HG02870 (cell line): ENCODE data around the gene AKAP6.
"Not testable (repeated sequence)": the region's sequence is repeated elsewhere in the genome, so short reads cannot be mapped to it uniquely, and the experiment has no call there.

Source experiments
- ATAC-seq: cut with Tn5 transposase; IDR thresholded peaks from one replicate; pipeline ENCODE4 v1.9.1; 2021; ENCODE audit warnings: mild to moderate bottlenecking, moderate library complexity; ENCODE audit not compliant: unreplicated experiment

AKAP6 gene

GRCh38 chr14:32435411-32435810 is 106.3 kb downstream of the AKAP6 start:
- no peak for ATAC-seq

GRCh38 chr14:32436993-32437392 is 107.9 kb downstream of the AKAP6 start:
- no peak for ATAC-seq

DNA sequence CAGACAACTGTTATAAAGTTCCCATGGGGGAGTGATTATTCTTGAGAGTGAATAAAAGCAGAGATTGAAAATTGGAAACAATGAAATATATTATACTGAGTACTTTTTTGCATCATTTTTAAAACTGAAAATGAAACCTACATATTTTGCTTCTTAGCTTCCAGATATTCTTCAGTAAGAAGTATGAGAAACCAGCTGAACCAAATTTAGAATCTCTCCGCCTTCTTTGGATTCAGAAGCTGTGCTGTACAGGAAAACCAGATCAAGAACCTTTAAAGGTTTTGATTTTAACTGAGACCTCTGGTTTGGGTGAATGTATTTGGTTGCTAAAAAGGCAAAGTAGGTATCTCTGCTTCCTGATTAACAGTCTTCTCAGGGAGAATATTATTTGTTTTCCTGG is 109.4 kb downstream of the AKAP6 start:
- no peak for ATAC-seq

GRCh38 chr14:32443890-32444661 is 115.0 kb downstream of the AKAP6 start:
- no peak for ATAC-seq

DNA sequence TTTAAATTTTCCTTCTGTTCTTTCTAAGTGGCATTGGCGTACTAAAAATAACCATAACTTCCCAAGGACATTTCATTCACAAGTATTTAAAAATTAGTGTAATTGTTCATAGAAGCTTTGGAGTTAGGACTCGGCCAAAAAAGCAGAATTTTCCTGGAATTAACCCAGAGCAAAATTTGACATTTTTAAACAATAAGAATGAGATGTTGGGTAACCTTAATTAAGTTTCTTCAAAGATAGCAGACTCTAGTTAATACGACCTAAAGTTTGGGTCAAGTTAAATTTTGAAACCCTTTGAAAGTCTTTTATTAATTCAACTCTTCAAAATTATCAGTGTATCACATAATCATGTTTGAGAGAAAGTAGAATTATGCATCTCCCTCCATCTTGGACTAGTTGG is 118.3 kb downstream of the AKAP6 start:
- ATAC-seq = no peak

GRCh38 chr14:32449648-32450047 is 120.5 kb downstream of the AKAP6 start:
- no peak for ATAC-seq

- no peak for ATAC-seq
Measured at GRCh38 chr14:32450919-32451675, 122.0 kb downstream of the AKAP6 start.

GRCh38 chr14:32453857-32454810 is 125.0 kb downstream of the AKAP6 start:
- no peak for ATAC-seq

DNA sequence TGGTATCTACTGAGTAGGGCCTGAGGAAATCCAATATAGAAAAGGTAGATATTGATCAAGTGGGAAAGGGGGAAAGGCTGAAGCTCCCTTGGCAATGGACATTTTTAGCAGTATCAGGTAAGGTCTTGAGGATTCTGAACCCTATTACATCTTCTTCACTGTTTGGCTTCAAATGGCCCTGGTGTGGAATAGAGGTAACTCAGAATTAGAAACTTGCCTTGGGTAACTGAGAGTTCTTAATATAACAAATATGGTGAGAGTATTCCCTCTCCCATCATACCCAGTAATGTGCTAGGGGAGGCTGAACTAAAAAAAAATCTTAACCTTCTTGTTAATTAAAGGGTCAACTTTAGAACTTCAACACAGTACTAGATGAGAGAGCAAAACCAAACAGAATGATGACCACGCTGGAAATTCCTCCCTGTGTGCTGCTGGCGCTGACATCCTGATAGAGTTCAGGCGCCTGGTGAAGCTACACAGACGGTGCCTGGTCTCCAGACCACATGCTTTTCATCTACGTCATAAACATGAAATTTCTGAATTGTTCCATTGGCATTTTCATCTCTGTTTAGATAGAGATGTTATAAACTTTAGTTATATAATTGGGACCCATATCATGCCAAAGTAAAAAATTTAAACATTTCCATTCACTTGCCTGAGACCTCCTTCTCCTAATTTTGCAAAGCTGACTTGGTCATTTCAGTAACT is 128.3 kb downstream of the AKAP6 start:
- ATAC-seq = no peak

DNA sequence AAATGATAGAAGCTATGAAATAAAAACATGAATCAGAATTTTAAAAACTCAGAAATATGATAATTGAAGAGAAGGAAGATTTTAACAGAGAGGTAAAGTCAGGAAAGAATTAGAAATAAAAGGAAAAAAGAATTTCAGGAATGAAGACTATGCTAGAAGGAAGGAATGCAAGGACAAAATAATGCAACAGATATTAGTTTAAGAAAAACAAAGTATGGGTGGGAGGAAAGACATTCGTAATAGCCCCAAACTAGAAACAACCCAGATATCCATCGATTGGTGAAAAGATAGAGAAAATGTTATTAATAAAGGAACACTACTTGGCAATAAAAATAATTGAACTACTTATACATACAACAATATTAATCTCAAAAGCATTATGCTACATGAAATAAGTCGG is 129.6 kb downstream of the AKAP6 start:
- no peak for ATAC-seq

- no peak for ATAC-seq
Measured at GRCh38 chr14:32460267-32460666, 131.2 kb downstream of the AKAP6 start.

- ATAC-seq = not testable (repeated sequence)
Measured at GRCh38 chr14:32462553-32462952, 133.5 kb downstream of the AKAP6 start.

- ATAC-seq = no peak
Measured at GRCh38 chr14:32468955-32469354, 139.9 kb downstream of the AKAP6 start.

DNA sequence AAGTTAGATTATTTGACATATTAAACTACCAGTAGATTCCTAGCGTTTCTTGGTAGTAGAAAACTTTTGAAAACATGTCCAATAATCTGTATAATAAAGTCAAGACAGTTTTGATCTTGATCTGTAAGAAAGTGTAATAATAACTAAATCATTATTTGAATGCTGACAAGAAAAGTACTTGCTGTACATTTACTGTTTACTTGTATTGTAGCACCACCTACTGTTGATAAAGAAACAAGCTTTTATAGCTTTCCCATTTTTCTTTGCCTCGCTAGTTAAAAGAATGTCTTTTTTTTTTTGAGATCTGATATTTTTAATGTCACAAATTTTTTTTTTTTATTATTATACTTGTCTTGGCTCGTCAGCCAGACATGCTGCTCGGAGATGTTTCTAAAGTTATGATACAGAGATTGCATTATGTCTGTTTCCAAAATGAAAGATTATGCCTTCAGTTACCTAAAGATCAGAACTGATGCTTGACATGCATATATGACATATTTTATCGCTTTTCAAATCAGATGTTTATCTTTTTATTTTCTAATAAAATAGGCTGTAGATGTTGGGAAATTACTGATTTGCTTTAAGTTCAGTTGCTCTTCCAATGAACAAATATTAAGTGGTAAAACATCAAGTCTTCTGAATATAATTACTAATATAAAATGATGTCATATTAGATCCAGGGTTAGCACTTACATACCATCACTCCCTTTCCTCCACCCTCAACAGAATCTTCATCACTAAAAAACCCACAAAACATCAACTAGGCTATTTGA is 140.5 kb downstream of the AKAP6 start:
- ATAC-seq = no peak

DNA sequence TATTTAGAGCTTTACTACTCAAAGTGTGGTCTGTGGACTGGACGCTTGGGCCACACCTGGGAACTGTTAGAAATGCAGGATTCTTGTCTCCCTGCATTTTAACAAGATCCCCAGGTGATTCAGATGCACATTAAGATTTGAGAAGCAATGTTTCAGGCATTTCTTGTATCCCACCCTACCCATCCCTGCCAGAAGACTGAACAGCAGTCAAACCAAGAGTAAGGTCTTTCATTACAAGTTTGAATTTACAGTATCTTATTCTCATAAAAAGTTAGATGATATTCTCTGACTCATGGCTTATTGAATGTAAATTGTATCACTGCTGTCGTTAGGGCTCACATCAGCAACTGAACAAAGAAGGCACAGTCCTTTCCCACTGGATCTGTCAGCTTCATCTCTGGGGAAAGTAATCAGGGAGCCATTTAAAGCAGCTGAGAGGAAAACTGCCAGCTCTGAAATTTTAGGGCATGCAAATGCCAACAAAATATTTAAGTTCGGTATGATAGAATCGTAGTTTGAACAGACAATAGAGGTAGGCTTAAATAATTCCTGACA is 141.1 kb downstream of the AKAP6 start:
- ATAC-seq = no peak

DNA sequence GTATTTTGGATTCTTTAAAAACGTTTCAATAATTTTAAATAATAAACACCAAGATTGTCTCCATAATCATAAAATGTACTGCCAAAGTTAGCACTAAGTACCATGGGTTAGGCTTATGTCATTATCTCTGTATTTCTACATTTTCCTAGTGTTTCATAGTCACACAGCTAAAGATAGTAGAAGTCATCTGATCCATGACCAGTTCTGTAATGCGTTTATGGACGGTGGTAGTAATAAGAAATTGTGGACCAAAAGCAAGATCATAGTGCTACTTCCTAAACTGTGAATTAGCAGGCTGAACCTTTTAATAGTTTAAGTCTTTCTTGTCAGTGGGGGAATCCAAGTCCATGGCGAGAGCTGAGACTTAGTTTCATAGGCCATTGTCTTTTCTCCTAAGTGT is 142.1 kb downstream of the AKAP6 start:
- no peak for ATAC-seq

DNA sequence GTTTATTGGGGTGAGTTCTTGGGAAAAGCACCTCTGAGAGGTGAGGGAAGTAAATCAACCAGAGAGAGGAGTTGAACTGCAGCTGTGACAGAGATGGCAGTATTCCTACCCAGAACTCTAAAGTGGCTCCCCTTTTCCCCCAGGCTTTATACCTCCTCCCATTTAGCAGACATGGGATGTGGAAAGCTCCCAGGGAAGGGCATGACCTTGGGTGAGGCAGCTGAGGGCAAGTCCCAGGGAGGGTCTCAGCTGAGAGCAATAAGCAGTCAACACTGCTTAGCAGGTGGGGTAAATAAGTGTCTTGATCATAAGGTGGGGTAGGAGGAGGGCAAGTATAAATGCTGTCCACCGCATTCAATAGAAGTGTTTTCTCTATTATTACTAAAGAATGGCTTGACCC is 143.0 kb downstream of the AKAP6 start:
- no peak for ATAC-seq

GRCh38 chr14:32472512-32473463 is 143.7 kb downstream of the AKAP6 start:
- no peak for ATAC-seq
